ENCODE data around the gene CPNE5. TPM values are rescaled to one million over a fixed set of nuclear protein-coding genes. Genes with fewer than 3 reads are reported as not detected.

CPNE5 gene
- total and polyA plus RNA-seq, 8 donors = 1.2 to 15.9 (median 2.4) TPM; not detected in 1

DNA sequence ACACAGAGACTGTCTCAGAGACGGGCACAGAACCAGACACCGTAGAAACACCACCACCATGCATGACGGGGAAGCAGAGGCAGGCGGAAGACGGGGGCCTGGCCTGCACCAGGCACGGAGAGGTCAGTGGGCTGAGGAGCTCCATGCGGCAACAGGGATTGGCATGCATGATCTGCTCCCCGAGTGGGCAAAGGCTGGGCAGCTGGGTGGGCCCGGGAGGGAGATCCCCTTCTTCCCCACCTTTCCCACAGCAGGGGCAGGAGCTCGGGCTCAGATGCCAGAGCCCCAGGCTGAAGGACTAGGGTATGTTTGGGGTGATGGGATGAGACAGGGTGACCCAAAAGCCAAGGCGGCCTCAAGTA lies 98.4 kb downstream of the CPNE5 start:
- no peak overlapping the region for H3K27ac ChIP-seq
- TF ChIP-seq EP300 (IDR thresholded peaks at IDR 0.05) (no peak), POLR2A (IDR thresholded peaks at IDR 0.05) (no peak), POLR2AphosphoS5 (IDR thresholded peaks at IDR 0.05) (no peak)
- TF ChIP-seq, protein P1, sequence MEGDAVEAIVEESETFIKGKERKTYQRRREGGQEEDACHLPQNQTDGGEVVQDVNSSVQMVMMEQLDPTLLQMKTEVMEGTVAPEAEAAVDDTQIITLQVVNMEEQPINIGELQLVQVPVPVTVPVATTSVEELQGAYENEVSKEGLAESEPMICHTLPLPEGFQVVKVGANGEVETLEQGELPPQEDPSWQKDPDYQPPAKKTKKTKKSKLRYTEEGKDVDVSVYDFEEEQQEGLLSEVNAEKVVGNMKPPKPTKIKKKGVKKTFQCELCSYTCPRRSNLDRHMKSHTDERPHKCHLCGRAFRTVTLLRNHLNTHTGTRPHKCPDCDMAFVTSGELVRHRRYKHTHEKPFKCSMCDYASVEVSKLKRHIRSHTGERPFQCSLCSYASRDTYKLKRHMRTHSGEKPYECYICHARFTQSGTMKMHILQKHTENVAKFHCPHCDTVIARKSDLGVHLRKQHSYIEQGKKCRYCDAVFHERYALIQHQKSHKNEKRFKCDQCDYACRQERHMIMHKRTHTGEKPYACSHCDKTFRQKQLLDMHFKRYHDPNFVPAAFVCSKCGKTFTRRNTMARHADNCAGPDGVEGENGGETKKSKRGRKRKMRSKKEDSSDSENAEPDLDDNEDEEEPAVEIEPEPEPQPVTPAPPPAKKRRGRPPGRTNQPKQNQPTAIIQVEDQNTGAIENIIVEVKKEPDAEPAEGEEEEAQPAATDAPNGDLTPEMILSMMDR (IDR thresholded peaks at IDR 0.05) = no peak
- WGBS, 5 donors = 86 to 96% (median 92%) methylated on average over 9 to 11 of the region's 11 CpGs
- no peak overlapping the region for H3K4me3 ChIP-seq
- H3K9me3 ChIP-seq = no peaks in the 10 kb centered on the region
- DNase-seq = no peak
- intact Hi-C loops (cut with DNase I; ENCODE audit: low total_unique reads) = no loop called here
- peaks cover 3 to 21% (median 7%) of the 10 kb centered on the region in 4 donors for H3K4me1 ChIP-seq
- H3K36me3 ChIP-seq = no peaks in the 10 kb centered on the region
- no peaks in the 10 kb centered on the region for H3K27me3 ChIP-seq

DNA sequence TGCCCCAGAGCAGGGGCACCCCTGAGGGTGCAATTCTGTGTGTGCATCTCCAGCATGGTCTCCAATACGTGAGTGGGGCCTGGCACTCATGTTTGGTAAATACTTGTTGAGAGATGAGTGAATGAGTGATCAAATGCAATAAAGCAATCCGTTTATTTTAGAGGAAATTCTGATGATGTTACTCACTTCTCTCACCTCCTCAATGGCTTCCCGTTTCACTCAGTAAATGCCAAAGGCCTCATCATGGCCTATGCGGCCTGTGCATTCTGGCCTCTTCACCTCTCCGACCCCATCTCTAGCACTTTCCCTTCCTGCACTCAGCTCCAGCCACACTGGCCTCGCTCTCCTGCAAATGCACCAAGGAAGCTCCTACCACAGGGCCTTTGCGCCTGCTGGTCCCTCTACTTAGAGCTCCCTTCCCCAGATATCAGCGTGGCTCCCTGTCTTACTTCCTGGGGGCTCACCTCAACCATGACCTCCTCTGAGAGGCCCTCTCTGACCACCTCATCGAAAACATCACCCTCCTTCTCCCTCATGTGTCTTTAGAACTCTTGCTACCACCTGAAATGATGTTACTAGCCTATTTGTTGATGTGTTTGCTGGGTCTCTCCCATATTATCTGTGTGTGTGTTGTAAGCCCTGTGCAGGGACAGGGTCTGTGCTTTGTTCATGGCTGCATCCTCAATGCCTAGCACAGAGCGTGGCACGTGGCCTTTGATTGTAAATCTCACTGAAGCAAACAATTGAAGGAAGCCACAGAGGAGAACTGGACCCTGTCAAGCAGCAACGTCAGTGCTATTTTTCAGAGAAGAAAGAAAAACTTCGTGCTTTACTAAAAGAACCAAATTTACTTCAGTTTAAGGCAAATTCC lies 99.1 kb downstream of the CPNE5 start:
- no peak overlapping the region for H3K4me3 ChIP-seq
- TF ChIP-seq EP300 (IDR thresholded peaks at IDR 0.05) (no peak), POLR2A (IDR thresholded peaks at IDR 0.05) (no peak), POLR2AphosphoS5 (IDR thresholded peaks at IDR 0.05) (no peak)
- TF ChIP-seq, protein P1 (IDR thresholded peaks at IDR 0.05) = no peak
- DNase-seq = no peak
- H3K36me3 ChIP-seq = no peaks in the 10 kb centered on the region
- peaks cover 9 to 27% (median 13%) of the 10 kb centered on the region in 4 donors for H3K4me1 ChIP-seq
- no peak overlapping the region for H3K27ac ChIP-seq
- 73 to 83% (median 80%) methylated on average over 13 of the region's 13 CpGs for WGBS, 5 donors
- intact Hi-C loops (cut with DNase I; ENCODE audit: low total_unique reads) = no loop called here
- no peaks in the 10 kb centered on the region for H3K27me3 ChIP-seq
- H3K9me3 ChIP-seq = no peaks in the 10 kb centered on the region

DNA sequence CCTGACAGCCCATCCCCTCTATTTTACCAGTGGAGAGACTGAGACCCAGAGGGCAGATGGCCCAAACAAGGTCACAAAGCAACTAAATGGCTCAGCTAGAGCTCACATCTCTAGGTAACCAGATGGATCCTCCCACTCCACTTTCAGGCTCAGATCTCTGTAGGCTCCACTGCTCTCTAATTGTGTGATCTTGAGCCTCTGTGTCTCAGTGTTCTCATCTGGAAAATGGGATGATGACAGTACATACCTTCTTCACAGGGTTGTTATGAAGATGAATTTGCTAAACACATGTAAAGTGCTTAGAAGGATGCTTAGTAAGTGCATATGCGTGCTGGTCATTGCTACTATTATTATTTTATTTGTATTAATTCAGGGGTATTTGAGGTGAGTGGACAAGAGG lies 101.1 kb downstream of the CPNE5 start:
- H3K4me1 ChIP-seq = peaks cover 10 to 28% (median 20%) of the 10 kb centered on the region in 4 donors
- no peak for DNase-seq
- no peaks in the 10 kb centered on the region for H3K27me3 ChIP-seq
- H3K9me3 ChIP-seq = no peaks in the 10 kb centered on the region
- H3K27ac ChIP-seq = no peak overlapping the region
- 93 to 97% (median 96%) methylated on average over 1 of the region's 1 CpG for WGBS, 5 donors
- H3K36me3 ChIP-seq = no peaks in the 10 kb centered on the region
- H3K4me3 ChIP-seq = no peak overlapping the region
- intact Hi-C loops (cut with DNase I; ENCODE audit: low total_unique reads) = no loop called here
- no peak for TF ChIP-seq POLR2AphosphoS5 (IDR thresholded peaks at IDR 0.05)
- TF ChIP-seq, protein P1 (IDR thresholded peaks at IDR 0.05) = no peak
- no peak for TF ChIP-seq EP300 (IDR thresholded peaks at IDR 0.05)

DNA sequence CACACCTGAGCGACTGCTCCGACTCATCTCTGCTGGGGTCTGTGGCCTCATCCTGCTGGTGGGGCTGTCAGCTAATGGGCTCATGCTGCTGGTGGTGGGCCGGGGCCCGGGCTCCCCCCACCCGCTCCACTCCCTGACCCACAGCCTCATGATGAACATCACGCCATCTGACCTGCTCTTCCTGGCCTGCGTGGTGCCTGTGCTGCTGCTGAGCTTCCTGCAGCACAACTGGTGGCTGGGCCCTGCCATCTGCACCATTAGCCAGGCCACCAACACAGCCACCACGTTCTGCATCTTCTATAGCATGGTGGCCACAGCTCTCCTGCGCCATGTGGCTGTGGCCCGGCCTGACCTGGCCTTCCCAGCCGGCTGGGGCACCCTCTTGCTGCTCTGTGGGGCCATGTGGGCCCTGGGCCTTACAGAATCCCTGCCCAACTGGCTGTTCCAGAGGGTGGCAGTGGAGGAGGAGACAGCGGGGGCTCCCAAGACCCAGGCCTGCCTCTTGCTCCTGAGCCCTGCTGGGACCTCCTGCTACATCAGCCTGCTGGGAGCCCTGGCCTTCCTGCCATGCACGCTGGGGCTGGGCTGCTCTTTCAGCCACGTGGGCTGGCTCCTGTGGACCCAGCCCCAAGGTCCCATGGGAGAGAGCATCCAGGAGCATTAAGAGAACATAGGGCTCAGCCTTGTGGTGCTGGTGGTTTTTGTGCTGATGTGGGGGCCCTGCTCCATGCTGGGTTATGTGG lies 102.0 kb downstream of the CPNE5 start:
- TF ChIP-seq POLR2AphosphoS5 (IDR thresholded peaks at IDR 0.05) = no peak
- TF ChIP-seq POLR2A (IDR thresholded peaks at IDR 0.05) = no peak
- TF ChIP-seq, protein P1 (IDR thresholded peaks at IDR 0.05) = no peak
- no peak for TF ChIP-seq EP300 (IDR thresholded peaks at IDR 0.05)
- 87 to 94% (median 93%) methylated on average over 12 to 14 of the region's 14 CpGs for WGBS, 5 donors
- DNase-seq = no peak
- peaks cover 10 to 28% (median 19%) of the 10 kb centered on the region in 4 donors for H3K4me1 ChIP-seq
- no peaks in the 10 kb centered on the region for H3K27me3 ChIP-seq
- H3K9me3 ChIP-seq = no peaks in the 10 kb centered on the region
- intact Hi-C loops (cut with DNase I; ENCODE audit: low total_unique reads) = no loop called here
- no peak overlapping the region for H3K27ac ChIP-seq
- H3K36me3 ChIP-seq = no peaks in the 10 kb centered on the region
- H3K4me3 ChIP-seq = no peak overlapping the region

Measured in stomach (tissue), 9 donors.